ENCODE results near the gene LPAR2.

LPAR2 gene

GRCh38 chr19:19594381-19594780, 33.6 kb downstream of the LPAR2 start:
- no peak for FAIRE-seq

DNA sequence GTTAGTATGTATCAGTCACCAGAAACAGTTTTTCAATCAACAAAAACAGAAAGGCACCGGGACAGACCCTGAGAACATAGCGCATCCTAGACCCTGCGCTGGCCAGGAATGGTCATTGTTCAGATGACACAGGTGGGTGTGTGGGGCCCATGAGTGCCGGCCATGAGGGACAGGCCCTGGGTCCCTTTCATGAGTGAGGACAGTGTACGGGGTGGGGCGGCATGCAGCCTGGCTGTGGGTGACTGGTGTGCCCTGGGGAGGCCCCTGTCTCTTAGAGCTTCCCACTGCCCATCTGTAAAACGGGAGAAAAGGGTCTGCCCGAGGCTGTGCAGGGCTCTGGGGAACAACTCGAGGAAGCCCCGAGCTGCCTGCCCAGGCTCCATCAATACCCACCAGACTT, 35.3 kb downstream of the LPAR2 start:
- FAIRE-seq = no peak

GRCh38 chr19:19591133-19591825, 36.7 kb downstream of the LPAR2 start:
- no peak for FAIRE-seq

GRCh38 chr19:19588546-19588945, 39.5 kb downstream of the LPAR2 start:
- FAIRE-seq = no peak

- no peak for FAIRE-seq
Measured at GRCh38 chr19:19587771-19588170, 40.2 kb downstream of the LPAR2 start.

DNA sequence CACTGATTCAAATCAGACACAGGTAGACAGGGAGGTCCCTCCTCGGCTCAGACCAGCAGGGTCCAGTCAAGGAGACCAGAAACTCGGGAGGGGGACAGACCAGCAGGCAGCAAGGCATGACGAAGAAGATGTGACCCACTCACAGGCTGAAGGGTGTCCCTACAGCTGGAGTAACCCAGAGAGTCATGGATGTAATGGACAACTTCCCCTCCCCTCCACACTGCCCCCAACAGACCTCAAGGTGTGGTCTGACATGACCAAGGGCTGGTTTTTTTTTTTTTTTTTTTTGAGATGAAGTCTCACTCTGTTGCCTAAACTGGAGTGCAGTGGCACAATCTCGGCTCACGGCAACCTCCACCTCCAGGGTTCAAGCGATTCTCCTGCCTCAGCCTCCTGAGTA, 43.7 kb downstream of the LPAR2 start:
- FAIRE-seq = no peak

GRCh38 chr19:19582471-19582870, 45.5 kb downstream of the LPAR2 start:
- no peak for FAIRE-seq

GRCh38 chr19:19581391-19581790, 46.6 kb downstream of the LPAR2 start:
- FAIRE-seq = no peak

DNA sequence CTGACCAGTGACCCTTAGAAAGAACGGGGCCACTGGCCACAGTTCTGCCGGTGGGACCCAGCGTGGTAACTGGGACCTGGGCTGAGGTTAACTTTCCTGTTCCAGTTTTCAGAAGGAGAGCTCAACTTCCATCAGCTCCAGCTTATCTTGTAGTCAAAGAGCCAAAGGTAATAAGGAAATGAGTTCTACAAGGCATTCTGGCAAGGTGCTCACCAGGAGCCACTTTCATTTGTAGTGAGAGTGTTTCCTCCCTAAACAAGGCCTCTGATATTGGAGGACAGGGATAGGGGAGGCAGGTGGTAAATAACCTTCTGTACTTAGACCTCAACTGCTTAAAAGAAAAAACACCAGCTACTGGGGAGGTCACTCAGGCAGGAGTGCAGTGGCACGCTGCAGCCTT, 47.6 kb downstream of the LPAR2 start:
- no peak for FAIRE-seq

GRCh38 chr19:19579533-19580361, 48.3 kb downstream of the LPAR2 start:
- no peak for FAIRE-seq

DNA sequence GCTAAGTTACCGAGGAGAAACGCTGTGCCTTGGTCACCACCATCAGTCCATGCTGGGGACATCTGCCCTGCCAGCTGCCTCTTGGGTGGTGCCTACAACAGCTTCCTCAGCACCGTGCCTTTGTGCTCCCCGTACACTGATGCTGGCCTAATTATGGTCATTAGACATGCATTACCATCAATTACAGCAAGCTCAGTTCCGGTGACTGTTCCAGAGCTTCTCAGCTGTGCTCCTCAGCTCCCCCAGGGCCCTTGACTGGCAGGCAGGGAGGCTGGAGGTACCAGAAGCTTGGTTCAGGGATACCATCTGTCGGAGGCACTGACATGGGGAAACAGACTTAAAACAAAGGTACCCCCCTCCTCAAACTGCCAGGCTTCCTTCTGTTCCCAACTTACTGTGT, 49.8 kb downstream of the LPAR2 start:
- FAIRE-seq = no peak

- FAIRE-seq = no peak
Measured at GRCh38 chr19:19575411-19575810, 52.6 kb downstream of the LPAR2 start.
